NCI-H146 (cell line): ENCODE data around the gene XRN1.
"Not testable (repeated sequence)": the region's sequence is repeated elsewhere in the genome, so short reads cannot be mapped to it uniquely, and the experiment has no call there.

Source experiments
- DNase-seq: peaks from one replicate; lab custom pipeline; 2025; lab: John Stamatoyannopoulos, UW

Gene XRN1

GRCh38 chr3:142337994-142338393, 109.8 kb downstream of the XRN1 start:
- DNase-seq = no peak

GRCh38 chr3:142332390-142332789, 115.4 kb downstream of the XRN1 start:
- no peak for DNase-seq

DNA sequence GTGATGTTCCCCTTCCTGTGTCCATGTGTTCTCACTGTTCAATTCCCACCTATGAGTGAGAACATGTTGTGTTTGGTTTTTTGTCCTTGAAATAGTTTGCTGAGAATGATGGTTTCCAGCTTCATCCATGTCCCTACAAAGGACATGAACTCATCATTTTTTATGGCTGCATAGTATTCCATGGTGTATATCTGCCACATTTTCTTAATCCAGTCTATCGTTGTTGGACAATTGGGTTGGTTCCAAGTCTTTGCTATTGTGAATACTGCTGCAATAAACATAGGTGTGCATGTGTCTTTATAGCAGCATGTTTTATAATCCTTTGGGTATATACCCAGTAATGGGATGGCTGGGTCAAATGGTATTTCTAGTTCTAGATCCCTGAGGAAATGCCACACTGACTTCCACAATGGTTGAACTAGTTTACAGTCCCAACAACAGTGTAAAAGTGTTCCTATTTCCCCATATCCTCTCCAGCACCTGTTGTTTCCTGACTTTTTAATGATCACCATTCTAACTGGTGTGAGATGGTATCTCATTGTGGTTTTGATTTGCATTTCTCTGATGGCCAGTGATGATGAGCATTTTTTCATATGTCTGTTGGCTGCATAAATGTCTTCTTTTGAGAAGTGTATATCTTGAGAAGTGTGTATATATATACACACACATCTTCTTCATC, 123.4 kb downstream of the XRN1 start:
- DNase-seq = not testable (repeated sequence)

- DNase-seq = no peak
These were observed 127.9 kb downstream of the XRN1 start for GRCh38 chr3:142319912-142320311.

GRCh38 chr3:142319094-142319493, 128.7 kb downstream of the XRN1 start:
- DNase-seq = no peak

- no peak for DNase-seq
These were observed 129.5 kb downstream of the XRN1 start for GRCh38 chr3:142318331-142318730.

GRCh38 chr3:142315978-142316388, 131.9 kb downstream of the XRN1 start:
- peak; percentile 15 for DNase-seq

DNA sequence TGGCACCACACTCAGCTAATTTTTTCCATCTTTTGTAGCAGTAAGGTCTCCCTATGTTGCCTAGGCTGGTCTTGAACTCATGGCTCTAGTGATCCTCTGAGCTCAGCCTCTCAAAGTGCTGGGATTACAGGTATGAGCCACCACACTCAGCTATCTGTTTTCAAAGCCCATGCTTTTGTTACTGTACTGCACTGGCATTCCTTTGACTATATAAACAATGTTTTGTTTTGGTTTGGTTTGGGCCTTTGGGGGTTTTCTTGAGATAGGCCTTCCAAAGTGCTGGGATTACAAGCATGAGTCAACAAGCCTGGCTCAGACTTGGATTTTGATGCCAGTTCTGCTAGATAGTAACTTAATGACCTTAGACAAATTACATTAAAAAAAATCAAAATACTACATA, 132.8 kb downstream of the XRN1 start:
- DNase-seq = no peak

DNA sequence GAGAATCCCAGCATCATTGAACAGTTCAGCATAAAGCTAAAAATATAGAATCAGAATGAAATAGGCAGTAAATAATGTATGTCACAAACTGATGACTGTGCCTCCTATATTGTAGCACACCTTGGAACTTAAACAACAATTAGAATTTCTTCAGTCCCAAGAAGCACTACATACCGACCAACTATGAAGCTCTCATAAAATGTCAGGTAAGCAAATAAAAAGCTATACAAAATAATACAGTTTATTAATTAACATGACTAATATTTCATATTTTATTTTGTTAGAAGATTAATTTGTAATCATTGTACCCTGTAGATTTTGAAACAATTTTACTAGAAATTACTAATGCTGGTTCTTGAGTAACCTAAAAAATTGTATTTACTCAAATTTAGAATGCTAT, 137.4 kb downstream of the XRN1 start:
- no peak for DNase-seq

GRCh38 chr3:142302847-142303246, 145.0 kb downstream of the XRN1 start:
- not testable (repeated sequence) for DNase-seq

DNA sequence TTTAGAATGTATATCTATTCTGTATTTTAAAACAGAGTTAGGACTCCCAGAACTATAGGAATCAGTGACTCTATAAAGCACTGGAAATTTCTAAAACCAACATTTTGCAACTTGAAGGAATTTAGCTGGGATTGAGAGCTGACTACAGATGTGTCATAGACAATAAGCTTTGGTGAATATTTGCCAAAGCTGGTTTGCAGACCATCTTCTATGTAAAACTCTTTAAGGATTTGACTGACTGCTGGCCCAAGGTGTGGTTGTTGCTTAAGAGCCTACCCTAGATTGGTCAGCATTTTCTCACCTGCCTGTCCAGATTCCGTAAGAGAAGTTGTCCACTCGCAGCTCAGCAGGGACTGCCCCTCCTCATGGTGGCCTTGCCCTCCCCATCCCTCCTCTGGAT, 149.2 kb downstream of the XRN1 start:
- no peak for DNase-seq

- DNase-seq = no peak
These were observed 151.3 kb downstream of the XRN1 start for GRCh38 chr3:142296507-142296906.

DNA sequence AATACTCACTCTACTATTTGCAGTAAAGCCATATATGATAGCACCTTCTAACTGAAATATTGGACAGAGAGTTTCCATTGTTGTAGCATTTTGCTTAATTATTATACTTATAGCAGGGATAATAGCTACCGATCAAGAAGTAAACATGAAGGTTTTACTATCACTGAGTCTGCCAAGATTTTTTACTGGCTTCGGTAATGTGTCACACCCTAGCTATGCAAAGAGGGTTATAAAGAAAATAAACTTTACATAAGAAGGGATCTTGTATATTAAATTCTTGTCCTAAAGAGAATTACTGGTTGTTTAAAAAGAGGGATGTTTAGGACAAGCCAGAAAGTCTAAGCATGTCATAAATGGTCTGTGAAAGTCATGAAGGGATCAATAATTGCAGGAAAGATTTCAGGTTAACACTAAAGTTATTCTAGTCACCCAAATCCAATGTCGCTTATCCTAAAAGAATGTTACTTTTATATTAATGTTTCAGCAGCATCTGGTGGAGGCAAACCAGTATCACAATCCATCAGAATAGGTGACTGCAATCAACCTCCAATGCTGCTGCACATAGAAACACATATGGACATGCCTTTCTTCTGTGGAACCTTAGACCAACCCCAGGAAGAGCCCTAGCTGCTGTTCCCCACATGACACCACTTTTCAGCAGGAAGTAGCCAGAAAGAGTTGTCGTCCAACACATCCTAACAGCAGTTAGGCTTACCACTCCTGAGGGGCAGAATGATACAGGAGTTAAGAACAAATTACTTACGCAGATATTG, 159.8 kb downstream of the XRN1 start:
- no peak for DNase-seq

- peak; percentile 21 for DNase-seq
These were observed 162.7 kb downstream of the XRN1 start for GRCh38 chr3:142285083-142285517.

- DNase-seq = no peak
These were observed 165.3 kb downstream of the XRN1 start for GRCh38 chr3:142282503-142282902.

- no peak for DNase-seq
These were observed 166.4 kb downstream of the XRN1 start for GRCh38 chr3:142281474-142281873.

GRCh38 chr3:142279965-142280590, 167.8 kb downstream of the XRN1 start:
- peak; percentile 78 for DNase-seq

GRCh38 chr3:142278451-142278850, 169.4 kb downstream of the XRN1 start:
- no peak for DNase-seq

DNA sequence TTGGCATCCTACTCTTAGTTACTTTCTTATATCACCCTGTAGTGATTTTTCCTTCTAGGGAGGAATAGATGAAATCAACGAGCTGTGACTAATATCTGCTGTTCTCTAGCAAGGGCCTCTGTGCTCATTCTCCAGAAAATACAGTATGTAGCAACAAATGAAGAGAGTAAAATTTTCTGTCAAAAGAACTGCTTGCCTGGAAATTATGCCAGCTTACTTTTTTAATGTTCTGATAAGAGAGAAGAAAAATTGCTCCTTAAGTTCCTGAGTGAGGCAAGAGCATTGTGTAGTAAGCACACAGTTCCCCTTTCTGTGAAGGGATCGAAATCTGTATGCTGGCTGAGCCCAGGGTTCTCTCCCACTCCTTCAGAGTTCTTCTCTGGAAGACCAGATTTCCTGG, 171.1 kb downstream of the XRN1 start:
- no peak for DNase-seq

DNA sequence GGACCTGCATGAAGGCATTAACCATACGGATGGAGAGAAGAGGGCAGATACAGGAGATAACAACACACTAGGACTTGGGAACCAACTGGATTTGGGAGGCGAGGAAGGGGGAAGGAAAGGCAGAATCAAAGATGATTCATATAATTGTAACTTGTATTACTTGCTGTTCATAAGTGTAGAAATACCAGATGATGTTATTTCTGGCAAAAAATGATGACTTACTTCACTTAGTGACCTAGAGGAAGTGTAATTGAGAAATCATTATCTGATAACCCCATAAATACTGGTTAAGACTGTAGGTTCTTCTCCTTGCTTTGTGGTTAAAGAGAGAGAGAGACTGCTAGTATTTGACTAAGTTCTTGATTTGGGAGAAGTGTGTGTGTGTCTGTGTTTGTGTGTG, 172.0 kb downstream of the XRN1 start:
- DNase-seq = no peak

- no peak for DNase-seq
These were observed 172.9 kb downstream of the XRN1 start for GRCh38 chr3:142274908-142275307.

GRCh38 chr3:142273501-142273900, 174.3 kb downstream of the XRN1 start:
- DNase-seq = peak; percentile 13
